GM12891 (cell line): ENCODE data around the gene GPR183.

Experiments used
- POLR2A ChIP-seq: IDR thresholded peaks from 2 replicates; pipeline ENCODE4 v1.6.1; 2011; ENCODE audit warnings: low read depth, low read length, control low read depth
- TAF1 ChIP-seq: IDR thresholded peaks from 2 replicates; pipeline ENCODE4 v1.6.1; 2011; ENCODE audit warnings: low read depth, low read length, control low read depth

GRCh38 chr13:99310382-99311031, 3.3 kb upstream of the GPR183 start:
- no peak for TF ChIP-seq TAF1
- TF ChIP-seq POLR2A: no peak
